GM12875 (cell line): Measurements from ENCODE around the gene DTX3.
A peak's percentile ranks its signal among the peaks of the same experiment; 100 is the strongest.

Experiments
- H3K4me3 ChIP-seq: one replicate; pipeline ENCODE4 v1.5.1; 2011; ENCODE audit warnings: low read depth, low read length, control low read depth
- CTCF ChIP-seq: IDR thresholded peaks from 2 replicates; pipeline ENCODE4 v1.5.1; 2011; ENCODE audit warnings: low read depth, mild to moderate bottlenecking, control low read depth, inconsistent platforms, low read length, moderate library complexity, borderline replicate concordance; ENCODE audit not compliant: insufficient read depth

The DTX3 gene

GRCh38 chr12:57621497-57622292 lies 17.1 kb downstream of the DTX3 start:
- H3K4me3 ChIP-seq = no peak overlapping the region
- peak; percentile 94 for TF ChIP-seq CTCF

GRCh38 chr12:57622293-57623245 lies 17.9 kb downstream of the DTX3 start:
- H3K4me3 ChIP-seq = no peak overlapping the region
- TF ChIP-seq CTCF = no peak

- H3K4me3 ChIP-seq = no peak overlapping the region
- TF ChIP-seq CTCF = no peak
Measured at GRCh38 chr12:57623385-57623784, 18.8 kb downstream of the DTX3 start.

- no peak for TF ChIP-seq CTCF
- H3K4me3 ChIP-seq = no peak overlapping the region
Measured at GRCh38 chr12:57623811-57624390, 19.3 kb downstream of the DTX3 start.

GRCh38 chr12:57624441-57625220 lies 20.0 kb downstream of the DTX3 start:
- H3K4me3 ChIP-seq = no peak overlapping the region

More at GRCh38 chr12:57624441-57625220, 20.0 kb downstream of the DTX3 start:
- no peak for TF ChIP-seq CTCF
